HG03196 (cell line): ENCODE data around the gene TLN1.

ENCODE experiments used
- ATAC-seq: cut with Tn5 transposase; IDR thresholded peaks from one replicate; pipeline ENCODE4 v1.9.1; 2021; ENCODE audit not compliant: unreplicated experiment

TLN1 gene

GRCh38 chr9:35705836-35706430 lies 26.1 kb downstream of the TLN1 start:
- no peak for ATAC-seq

GRCh38 chr9:35705372-35705771 lies 26.6 kb downstream of the TLN1 start:
- no peak for ATAC-seq

- ATAC-seq = no peak
Measured at GRCh38 chr9:35703906-35704672, 27.9 kb downstream of the TLN1 start.

- no peak for ATAC-seq
Measured at GRCh38 chr9:35702696-35703095, 29.3 kb downstream of the TLN1 start.

DNA sequence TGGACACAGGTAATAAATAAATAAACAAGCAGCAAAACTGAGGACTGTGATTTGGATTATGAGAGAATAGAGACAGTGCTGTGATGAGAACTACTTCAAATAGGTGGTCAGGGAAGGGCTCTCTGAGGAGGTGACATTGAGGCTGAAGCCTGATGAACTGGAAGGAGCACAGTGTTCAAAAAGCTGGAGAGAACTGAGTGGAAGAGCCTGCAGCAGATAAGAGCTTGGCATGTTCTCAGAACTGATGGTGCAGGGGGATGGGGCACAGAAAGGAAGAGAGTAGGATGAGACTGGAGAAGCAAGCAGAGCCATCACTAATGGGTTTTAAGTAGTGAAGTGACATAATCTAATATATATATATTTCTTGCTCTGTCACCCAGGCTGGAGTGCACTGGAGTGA lies 31.1 kb downstream of the TLN1 start:
- no peak for ATAC-seq

DNA sequence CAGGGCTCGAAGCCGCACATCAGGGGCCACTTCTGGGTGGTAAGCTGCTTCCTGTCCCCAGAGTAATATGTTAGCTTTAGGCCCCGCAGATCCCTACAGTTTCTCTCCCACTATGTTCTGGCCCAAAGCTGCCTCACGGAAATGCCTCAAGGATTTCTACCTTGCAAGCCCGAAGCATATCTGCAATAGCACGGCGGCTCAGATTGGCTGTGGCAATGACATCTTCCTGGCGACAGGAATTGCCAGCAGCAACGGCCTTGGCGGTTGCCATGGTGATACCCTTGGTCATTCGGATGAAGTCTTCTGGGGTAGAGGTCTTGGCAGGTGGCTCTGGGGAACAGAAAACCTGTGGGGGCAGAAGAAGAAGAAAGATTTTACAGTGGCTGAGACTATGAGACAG lies 32.0 kb downstream of the TLN1 start:
- ATAC-seq = no peak

DNA sequence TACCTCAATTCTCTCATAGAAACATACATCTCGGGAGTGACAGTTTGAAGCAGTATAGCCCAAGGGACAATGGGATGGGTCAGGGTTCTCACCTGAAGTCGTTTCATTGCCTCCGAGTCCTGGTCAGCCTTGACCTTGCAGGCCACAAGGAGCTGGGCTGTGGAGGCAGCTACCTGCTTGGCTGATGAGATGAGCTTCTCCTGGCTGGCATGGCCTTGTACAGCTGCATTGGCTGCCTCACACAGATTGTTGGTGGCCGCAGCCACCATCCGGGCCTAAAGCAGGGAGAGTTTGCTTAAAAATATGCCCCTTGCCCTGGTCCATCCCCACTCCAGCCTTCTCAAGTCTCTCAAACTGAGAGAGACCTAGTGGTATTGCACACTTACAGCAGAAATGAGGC lies 33.8 kb downstream of the TLN1 start:
- ATAC-seq = no peak

- no peak for ATAC-seq
Measured at GRCh38 chr9:35697486-35697885, 34.5 kb downstream of the TLN1 start.

GRCh38 chr9:35696520-35697215 lies 35.3 kb downstream of the TLN1 start:
- ATAC-seq = peak; percentile 64

- no peak for ATAC-seq
Measured at GRCh38 chr9:35695943-35696401, 36.0 kb downstream of the TLN1 start.

GRCh38 chr9:35691757-35692301 lies 40.2 kb downstream of the TLN1 start:
- ATAC-seq = no peak

DNA sequence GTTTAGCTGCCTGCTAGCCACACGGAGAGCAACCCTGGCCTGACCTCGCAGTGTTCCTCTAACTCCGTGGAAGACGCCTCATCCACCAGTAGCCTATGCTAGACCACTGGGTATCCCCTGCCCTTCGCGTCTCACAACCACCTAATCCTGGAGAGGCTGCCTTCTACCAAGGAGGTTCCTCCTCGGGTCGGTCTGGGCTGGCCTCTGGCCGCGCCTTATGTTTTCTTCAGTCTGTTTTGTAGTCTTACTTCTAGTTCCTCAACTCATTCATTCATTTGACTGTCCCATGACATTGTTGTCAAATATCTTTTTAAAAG lies 40.7 kb downstream of the TLN1 start:
- no peak for ATAC-seq

DNA sequence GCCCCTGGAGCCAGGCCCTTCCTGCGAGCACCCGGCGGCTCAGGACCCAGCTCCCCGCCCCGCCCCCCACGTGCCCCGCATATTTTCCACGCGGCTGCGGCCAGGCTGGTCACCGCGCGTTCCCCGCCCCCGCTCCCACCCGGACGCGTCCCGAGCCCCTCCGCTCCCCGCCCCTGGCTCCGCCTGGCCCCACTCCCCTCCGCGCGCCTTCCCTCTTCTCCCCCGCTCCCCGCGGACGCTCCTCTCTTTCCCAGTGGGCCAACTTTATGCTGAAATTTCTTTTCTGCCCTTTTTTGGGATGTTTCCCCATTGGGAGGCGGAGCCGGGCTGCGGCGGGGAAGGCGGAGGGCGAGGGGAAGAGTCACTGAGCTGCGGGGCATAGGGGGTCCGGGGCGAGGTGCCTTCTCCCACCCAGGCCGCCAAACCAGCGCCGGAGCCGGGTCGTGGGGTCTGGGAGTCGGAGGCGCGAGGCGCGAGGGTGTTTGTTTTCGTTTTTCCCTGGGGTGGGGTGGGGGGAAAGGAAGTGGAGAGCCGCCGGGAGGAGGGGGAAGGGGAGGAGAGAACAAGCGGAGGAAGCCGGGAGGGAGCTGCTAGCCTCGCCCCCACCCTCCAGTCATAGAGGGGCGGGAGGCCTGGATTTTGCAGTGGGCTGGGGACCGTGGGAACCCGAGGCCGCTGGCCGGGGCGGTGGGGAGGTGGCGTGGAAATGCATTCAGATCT lies 41.2 kb downstream of the TLN1 start:
- ATAC-seq = no peak

GRCh38 chr9:35690294-35690613 lies 41.7 kb downstream of the TLN1 start:
- no peak for ATAC-seq

DNA sequence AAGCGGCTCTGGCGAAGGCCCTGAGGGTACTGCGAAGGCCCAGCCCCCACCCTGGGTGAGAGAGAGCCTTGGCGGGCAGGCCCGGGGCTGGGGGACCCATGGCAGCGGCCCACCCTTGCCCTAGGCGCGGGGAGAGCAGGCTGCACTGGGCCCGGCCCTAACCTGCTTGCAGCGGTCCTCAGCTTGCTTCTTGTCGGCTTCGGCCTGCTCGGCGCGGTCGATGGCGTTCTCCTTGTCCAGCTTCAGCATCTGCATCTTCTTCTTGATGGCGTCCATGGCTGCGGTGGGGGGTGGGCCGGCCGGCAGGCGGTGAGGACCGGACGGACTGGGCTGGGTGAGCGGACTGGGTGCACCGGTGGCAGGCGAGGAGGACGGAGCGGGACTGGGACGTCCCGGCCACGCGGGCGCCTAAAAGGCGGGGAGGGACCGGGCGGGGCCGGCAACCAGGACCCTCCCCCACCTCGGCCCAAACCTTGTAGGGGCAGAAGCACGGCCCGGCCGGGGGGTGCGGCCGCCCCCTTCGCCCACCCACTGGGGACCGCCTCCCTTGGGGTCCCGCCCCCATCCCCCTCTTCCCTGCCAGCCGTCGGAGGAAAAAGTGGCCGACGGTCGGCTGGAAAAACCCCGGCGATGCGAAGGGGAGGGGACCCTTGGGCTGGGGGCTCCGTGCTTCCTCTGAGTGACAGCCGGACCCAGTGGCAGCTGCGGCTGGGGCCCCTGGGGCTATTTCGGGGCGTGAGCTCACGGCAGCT lies 42.3 kb downstream of the TLN1 start, which contains the start of gene TPM2:
Gene TPM2 (minus strand): TSS at position 384 of the 752 bp plus-strand sequence. CDS start 108 bp downstream, at position 276.
- no peak for ATAC-seq

- no peak for ATAC-seq
Measured at GRCh38 chr9:35688558-35689541, 43.1 kb downstream of the TLN1 start.

- ATAC-seq = no peak
Measured at GRCh38 chr9:35687972-35688557, 43.9 kb downstream of the TLN1 start.

- ATAC-seq = no peak
Measured at GRCh38 chr9:35687306-35687705, 44.7 kb downstream of the TLN1 start.
